Karpas-422 (cell line): ENCODE data around the gene TNN. TPM values are rescaled to one million over a fixed set of nuclear protein-coding genes. Genes with fewer than 3 reads are reported as not detected.

Experiments
- DNase-seq: peaks from one replicate; pipeline ENCODE4 v3.0.0-alpha.2; 2015
- H2AFZ ChIP-seq: fragments of 200-600 bp; sonication (generic); 2 replicates; pipeline ENCODE4 v1.6.1; 2014; ENCODE audit warnings: antibody characterized with exemption, low read length, mixed read lengths
- H3K27ac ChIP-seq: fragments of 200-600 bp; sonication (generic); 2 replicates; pipeline ENCODE4 v1.5.1; 2014; ENCODE audit warnings: mild to moderate bottlenecking, low read length, moderate library complexity
- H3K27me3 ChIP-seq: fragments of 200-600 bp; sonication (generic); 2 replicates; pipeline ENCODE4 v1.6.1; 2014; ENCODE audit warnings: low read length, mixed read lengths
- H3K36me3 ChIP-seq: fragments of 200-600 bp; sonication (generic); 2 replicates; pipeline ENCODE4 v1.6.1; 2014; ENCODE audit warnings: low read length, mixed read lengths; ENCODE audit not compliant: insufficient read depth
- H3K4me1 ChIP-seq: fragments of 200-600 bp; sonication (generic); 2 replicates; pipeline ENCODE4 v1.6.1; 2014; ENCODE audit warnings: mild to moderate bottlenecking, low read length, mixed read lengths
- H3K4me2 ChIP-seq: fragments of 200-600 bp; sonication (generic); 2 replicates; pipeline ENCODE4 v1.6.1; 2014; ENCODE audit warnings: low read length, low read depth, mild to moderate bottlenecking; ENCODE audit not compliant: poor library complexity, severe bottlenecking
- H3K4me3 ChIP-seq: fragments of 200-600 bp; sonication (generic); 2 replicates; pipeline ENCODE4 v1.5.1; 2014; ENCODE audit warnings: mild to moderate bottlenecking, antibody characterized with exemption, low read length, mixed read lengths
- H3K79me2 ChIP-seq: fragments of 200-600 bp; sonication (generic); 2 replicates; pipeline ENCODE4 v1.6.1; 2014; ENCODE audit warnings: mild to moderate bottlenecking, low read length, mixed read lengths
- H3K9ac ChIP-seq: fragments of 200-600 bp; sonication (generic); 2 replicates; pipeline ENCODE4 v1.6.0; 2014; ENCODE audit warnings: low read length
- H3K9me2 ChIP-seq: fragments of 200-600 bp; sonication (generic), shearing (Covaris generic); replicated peaks from 2 replicates; pipeline ENCODE4 v1.6.0; 2014; ENCODE audit warnings: mild to moderate bottlenecking, low read length, moderate library complexity; ENCODE audit not compliant: insufficient read depth
- H3K9me3 ChIP-seq: fragments of 300-700, 200-600 bp; sonication (generic); 2 replicates; pipeline ENCODE4 v1.6.1; 2014; ENCODE audit warnings: low read length, mixed read lengths
- H4K20me1 ChIP-seq: fragments of 200-600 bp; sonication (generic); 2 replicates; pipeline ENCODE4 v1.6.1; 2014; ENCODE audit warnings: mild to moderate bottlenecking, antibody characterized with exemption, low read length, low read depth; ENCODE audit not compliant: insufficient read depth
- total RNA-seq: library from RNA; depleted of rRNA; stranded (reverse); fragments of >200 nt; shearing (Covaris generic); gene quantifications from 2 replicates; pipeline ENCODE4 v1.2.3, GENCODE V29; 2014; ENCODE audit warnings: low replicate concordance

The TNN gene
- total RNA-seq, 1 experiment from 2014 or later: not detected

DNA sequence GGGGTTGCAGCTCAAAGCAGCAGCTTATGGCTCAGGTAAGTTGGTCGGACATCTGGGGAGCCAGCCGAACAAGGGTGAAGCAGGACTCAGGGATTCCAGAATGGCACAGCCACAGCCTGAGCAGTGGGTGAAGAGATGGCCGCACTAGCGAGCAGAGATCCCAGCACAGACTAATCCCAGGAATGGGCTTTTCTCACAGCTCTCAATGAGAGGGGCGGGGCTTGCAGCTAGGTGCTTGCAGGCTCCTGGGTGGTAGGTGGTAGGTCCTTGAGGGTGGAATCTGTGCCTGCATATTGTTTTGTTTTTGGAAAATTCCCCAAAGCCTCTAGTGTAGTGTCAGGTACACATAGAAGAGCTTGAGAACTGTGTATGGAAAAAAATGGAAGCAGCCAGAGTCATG is 116.0 kb downstream of the TNN start:
- H3K4me3 ChIP-seq: no peak overlapping the region
- peaks cover 100% of the 10 kb centered on the region for H3K79me2 ChIP-seq
- no peak overlapping the region for H2AFZ ChIP-seq
- H3K36me3 ChIP-seq: peaks cover 76% of the 10 kb centered on the region
- peaks cover 71% of the 10 kb centered on the region for H4K20me1 ChIP-seq
- H3K4me2 ChIP-seq: no peak overlapping the region
- H3K27ac ChIP-seq: peak overlapping the region; percentile 60
- no peaks in the 10 kb centered on the region for H3K9me3 ChIP-seq
- DNase-seq: no peak
- no peaks in the 10 kb centered on the region for H3K9me2 ChIP-seq
- H3K9ac ChIP-seq: no peak overlapping the region
- H3K27me3 ChIP-seq: no peaks in the 10 kb centered on the region
- H3K4me1 ChIP-seq: peaks cover 100% of the 10 kb centered on the region

DNA sequence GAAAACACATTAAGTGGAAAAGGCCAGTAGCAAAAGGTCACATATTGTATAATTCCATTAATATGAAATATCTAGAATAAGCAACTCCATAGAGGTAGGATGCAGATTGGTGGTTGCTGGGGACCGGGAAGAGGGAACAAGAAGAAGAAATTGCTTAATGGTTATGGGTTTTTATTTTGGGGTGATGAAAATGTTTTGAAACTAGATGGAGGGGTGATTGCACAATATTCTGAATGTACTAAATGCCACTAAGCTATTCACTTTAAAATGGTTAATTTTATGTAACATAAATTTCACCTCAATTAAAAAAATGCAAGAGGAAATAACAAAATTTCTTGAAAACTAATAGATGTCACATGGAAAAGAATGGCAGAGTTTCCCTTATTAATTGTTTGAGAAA is 118.3 kb downstream of the TNN start:
- H3K27me3 ChIP-seq: no peaks in the 10 kb centered on the region
- H3K4me2 ChIP-seq: peak overlapping the region; percentile 97
- H3K4me1 ChIP-seq: peaks cover 100% of the 10 kb centered on the region

DNA sequence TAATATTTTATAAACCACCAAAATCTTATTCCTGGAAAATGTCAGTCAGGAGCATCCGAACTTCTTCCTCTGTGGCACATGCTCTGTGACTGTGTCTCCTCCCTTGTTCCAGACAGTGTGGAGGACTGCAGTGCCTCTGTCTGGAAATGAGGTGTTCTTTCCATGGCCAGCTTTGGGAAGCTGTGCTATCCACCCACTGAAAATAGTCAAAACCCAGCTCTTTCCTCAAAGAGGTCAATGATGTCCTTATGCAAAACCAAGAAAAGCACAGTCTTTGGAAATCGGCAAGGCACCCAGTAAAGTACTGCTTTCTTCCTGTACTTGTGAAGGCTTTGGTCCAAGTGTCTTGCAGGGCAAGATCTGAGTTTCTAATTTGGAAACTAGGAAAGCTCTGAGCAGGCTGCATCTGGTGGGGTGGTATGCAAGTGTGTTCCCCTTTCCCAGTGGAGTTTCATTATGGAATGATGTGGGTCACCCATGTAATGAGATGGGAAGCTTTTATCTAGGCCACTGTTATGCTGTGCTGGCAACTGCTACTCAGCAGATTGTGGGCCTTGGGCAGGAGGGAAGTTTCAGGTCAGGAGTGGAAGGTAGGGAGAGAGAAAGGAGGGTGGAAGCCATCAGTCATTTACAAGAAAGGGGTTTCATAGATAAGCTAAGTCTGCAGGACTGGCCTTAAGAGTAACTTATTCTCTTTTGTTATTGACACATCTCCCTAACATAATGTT is 119.0 kb downstream of the TNN start:
- DNase-seq: no peak
- Histone ChIP-seq H3K4me3 (peak overlapping the region; percentile 19; the same call in 1 of the 2 replicates), H3K79me2 (peaks cover 100% of the 10 kb centered on the region), H3K27ac (peak overlapping the region; percentile 88), H3K9ac (peak overlapping the region; percentile 8; the same call in 1 of the 2 replicates), H3K36me3 (peaks cover 76% of the 10 kb centered on the region), H3K4me1 (peaks cover 97% of the 10 kb centered on the region), H2AFZ (no peak overlapping the region), H3K9me2 (no peaks in the 10 kb centered on the region), H3K4me2 (peak overlapping the region; percentile 97), H4K20me1 (peaks cover 65% of the 10 kb centered on the region), H3K27me3 (no peaks in the 10 kb centered on the region), H3K9me3 (no peaks in the 10 kb centered on the region)

More for the DNA sequence above, 118.3 kb downstream of the TNN start:
- Histone ChIP-seq H3K9me3 (no peaks in the 10 kb centered on the region), H3K4me3 (no peak overlapping the region), H3K9ac (no peak overlapping the region), H2AFZ (no peak overlapping the region), H3K79me2 (peaks cover 100% of the 10 kb centered on the region), H3K9me2 (no peaks in the 10 kb centered on the region), H3K36me3 (peaks cover 77% of the 10 kb centered on the region), H3K27ac (peak overlapping the region; percentile 60), H4K20me1 (peaks cover 67% of the 10 kb centered on the region)
- no peak for DNase-seq

DNA sequence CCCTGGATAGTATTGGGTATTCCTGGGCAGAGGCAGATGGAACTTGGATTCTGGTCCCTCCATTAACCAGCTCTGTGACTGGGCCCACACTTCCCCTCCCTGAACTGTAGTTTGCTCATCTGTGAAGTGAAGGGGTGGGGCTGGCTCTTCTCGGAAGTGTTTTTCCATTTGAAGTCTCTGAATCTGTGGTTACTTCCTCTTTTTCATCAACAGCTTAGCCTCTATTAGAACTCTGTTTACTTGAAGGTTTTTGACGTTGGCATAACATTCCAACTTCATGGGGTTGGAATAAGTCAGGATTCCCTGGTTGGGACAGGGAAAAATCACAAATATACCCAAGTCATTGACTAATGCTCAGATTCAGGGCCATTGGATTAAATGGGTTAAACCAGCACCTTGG is 121.3 kb downstream of the TNN start:
- Histone ChIP-seq H3K9me2 (no peaks in the 10 kb centered on the region), H3K27me3 (no peaks in the 10 kb centered on the region), H3K36me3 (peaks cover 64% of the 10 kb centered on the region), H3K9me3 (no peaks in the 10 kb centered on the region), H2AFZ (no peak overlapping the region), H3K79me2 (peaks cover 85% of the 10 kb centered on the region), H3K9ac (peak overlapping the region; percentile 82), H3K4me1 (peaks cover 84% of the 10 kb centered on the region), H4K20me1 (peaks cover 42% of the 10 kb centered on the region), H3K27ac (peak overlapping the region; percentile 88), H3K4me2 (peak overlapping the region; percentile 97), H3K4me3 (peak overlapping the region; percentile 83)
- DNase-seq: peak; percentile 93

DNA sequence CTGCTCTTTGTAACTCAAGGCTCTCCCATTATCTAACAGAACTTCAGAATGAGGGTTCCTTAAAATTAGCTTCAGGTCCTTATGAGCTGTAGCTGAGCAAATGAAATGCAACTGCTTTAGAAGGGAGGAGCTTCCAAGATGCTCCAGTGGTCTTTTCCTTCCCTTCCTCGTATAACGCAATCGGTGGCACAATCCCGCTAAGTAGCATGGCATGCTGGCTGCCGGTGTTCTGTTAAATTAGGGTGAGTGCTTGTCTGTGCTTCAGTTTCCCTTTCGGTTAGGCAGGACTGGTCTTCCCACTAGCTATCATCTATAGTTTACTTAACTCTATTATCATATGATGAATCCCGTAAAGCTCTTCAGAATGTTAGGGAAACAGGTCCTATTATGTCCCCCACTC is 124.0 kb downstream of the TNN start:
- peak; percentile 63 for DNase-seq
- Histone ChIP-seq H4K20me1 (peaks cover 20% of the 10 kb centered on the region; the same call in 1 of the 2 replicates), H3K27ac (peak overlapping the region; percentile 88), H3K9me3 (no peaks in the 10 kb centered on the region), H3K4me3 (peak overlapping the region; percentile 83), H3K27me3 (no peaks in the 10 kb centered on the region), H3K36me3 (peaks cover 37% of the 10 kb centered on the region), H3K4me1 (peaks cover 82% of the 10 kb centered on the region), H2AFZ (no peak overlapping the region), H3K79me2 (peaks cover 58% of the 10 kb centered on the region), H3K9me2 (no peaks in the 10 kb centered on the region), H3K9ac (peak overlapping the region; percentile 82), H3K4me2 (peak overlapping the region; percentile 97)

DNA sequence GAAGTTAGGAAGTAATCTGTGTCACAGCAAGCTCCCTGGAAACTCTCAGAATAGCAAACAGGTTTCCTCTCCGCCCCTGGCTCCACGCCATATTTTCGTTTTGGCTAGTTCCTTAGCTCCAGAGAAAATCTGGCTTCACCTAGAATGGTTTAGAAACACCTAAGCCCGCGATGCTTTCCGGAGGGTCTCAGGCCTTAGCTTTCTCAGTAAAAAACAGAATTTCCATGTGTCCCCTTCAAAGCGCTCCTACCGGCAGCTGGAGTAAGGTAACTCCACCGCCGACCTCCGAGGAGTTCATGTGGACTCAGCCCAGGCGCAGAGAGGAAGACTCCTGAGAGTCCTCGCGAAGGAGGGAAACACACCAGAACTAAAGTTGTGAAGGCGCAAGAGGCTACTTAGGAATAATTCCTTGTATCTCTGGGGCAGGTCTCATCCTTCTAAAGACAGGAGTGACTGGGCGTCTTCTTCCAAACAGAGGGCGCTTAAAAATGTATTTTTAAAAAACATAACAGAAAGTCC is 124.5 kb downstream of the TNN start:
- no peaks in the 10 kb centered on the region for H3K27me3 ChIP-seq
- peak overlapping the region; percentile 83 for H3K4me3 ChIP-seq
- DNase-seq: peak; percentile 74
- H3K27ac ChIP-seq: peak overlapping the region; percentile 88
- H3K9ac ChIP-seq: peak overlapping the region; percentile 82
- H3K36me3 ChIP-seq: peaks cover 32% of the 10 kb centered on the region
- peaks cover 15% of the 10 kb centered on the region; the same call in 1 of the 2 replicates for H4K20me1 ChIP-seq
- H3K9me2 ChIP-seq: no peaks in the 10 kb centered on the region
- H2AFZ ChIP-seq: no peak overlapping the region
- no peaks in the 10 kb centered on the region for H3K9me3 ChIP-seq
- H3K4me2 ChIP-seq: peak overlapping the region; percentile 97
- peaks cover 81% of the 10 kb centered on the region for H3K4me1 ChIP-seq
- peaks cover 53% of the 10 kb centered on the region for H3K79me2 ChIP-seq

DNA sequence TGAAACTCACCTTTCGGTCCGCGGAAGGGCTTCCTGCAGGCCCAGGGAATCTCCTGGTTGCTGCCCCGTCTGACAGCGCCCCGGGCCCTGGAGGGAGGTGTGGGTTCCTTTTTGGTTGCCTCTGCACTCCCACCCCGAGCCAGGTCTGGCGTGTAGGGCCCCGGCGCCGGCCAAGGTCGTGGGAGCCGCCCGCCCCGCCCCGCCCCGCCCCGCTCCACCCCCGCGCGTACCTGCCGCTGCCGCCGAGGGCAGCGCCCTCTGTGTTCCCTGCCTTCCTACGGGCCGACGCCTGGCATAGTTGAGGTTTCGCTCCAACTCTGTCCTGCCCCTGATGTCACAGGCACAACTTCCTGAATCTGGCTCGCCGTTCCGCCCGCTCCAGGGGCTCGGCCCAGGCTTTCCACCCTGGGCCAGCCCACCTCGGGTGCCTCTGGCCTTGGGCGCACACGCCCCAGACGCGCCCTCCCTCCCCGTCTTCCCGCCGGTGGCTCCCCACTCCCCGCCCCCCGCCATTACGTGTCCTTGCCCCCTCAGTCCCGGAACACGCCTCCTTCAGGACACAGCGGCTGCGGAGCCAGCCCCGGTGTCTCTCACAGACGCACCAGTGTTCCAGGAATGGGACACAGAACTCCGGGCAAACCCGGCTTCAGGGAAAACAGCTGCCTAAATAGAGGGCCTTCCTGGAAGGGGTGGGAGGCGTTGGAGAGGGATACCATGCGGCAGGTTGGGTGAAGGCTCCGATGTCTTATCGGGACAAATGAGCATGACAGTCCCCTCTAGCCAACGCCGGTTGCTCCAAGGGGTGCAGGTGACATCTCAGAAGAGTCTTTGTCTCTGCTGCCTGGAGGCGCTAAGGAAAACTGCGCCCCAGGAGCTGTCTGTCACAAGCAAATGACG is 125.2 kb downstream of the TNN start, which contains the start of gene KIAA0040:
Gene KIAA0040, minus strand, starts transcription at position 147 of the 897 bp plus-strand sequence. CDS start 31,763 bp downstream, outside the sequence.
- peak within 1 kb of the TSS; percentile 83 for H3K4me3 ChIP-seq
- peaks cover 81% of the 10 kb centered on the region for H3K4me1 ChIP-seq
- H2AFZ ChIP-seq: peak within 1 kb of the TSS; percentile 42; the same call in 1 of the 2 replicates

More for the DNA sequence above, 125.2 kb downstream of the TNN start, which contains the start of gene KIAA0040:
- H3K9me2 ChIP-seq: no peaks in the 10 kb centered on the region
- H3K27me3 ChIP-seq: no peaks in the 10 kb centered on the region
- DNase-seq: peak; percentile 89
- H4K20me1 ChIP-seq: peaks cover 9% of the 10 kb centered on the region; the same call in 1 of the 2 replicates
- H3K9ac ChIP-seq: peak within 1 kb of the TSS; percentile 82
- H3K9me3 ChIP-seq: no peaks in the 10 kb centered on the region
- peaks cover 46% of the 10 kb centered on the region for H3K79me2 ChIP-seq
- peak within 1 kb of the TSS; percentile 97 for H3K4me2 ChIP-seq
- peak within 1 kb of the TSS; percentile 88 for H3K27ac ChIP-seq
- H3K36me3 ChIP-seq: peaks cover 25% of the 10 kb centered on the region
